Body of pancreas (tissue), 4 donors: ENCODE results near the gene NUP153. TPM values are rescaled to one million over a fixed set of nuclear protein-coding genes. Genes with fewer than 3 reads are reported as not detected.

Experiments
- ATAC-seq: fragments of 150-250 bp; one replicate; pipeline ENCODE4 v1.9.1; 2016
- DNase-seq, 4 donors: peaks; one replicate each; pipeline ENCODE4 v3.0.0-alpha.2; 2019
- H3K27ac ChIP-seq, 4 donors: fragments of 200-600 bp; sonication (generic); 1 replicate in 3 of 4; 2 replicates in 1 of 4; pipeline versions ENCODE4 v1.5.1 to v1.6.1; 2016 to 2019; ENCODE audit warnings: mild to moderate bottlenecking in 1 of 4, mixed read lengths in 1 of 4, moderate library complexity in 1 of 4
- H3K27me3 ChIP-seq, 2 donors: fragments of 200-600 bp; sonication (generic); one replicate each; pipeline ENCODE4 v1.6.0; 2016; ENCODE audit warnings: mild to moderate bottlenecking in 1 of 2
- H3K36me3 ChIP-seq, 2 donors: fragments of 200-600 bp; sonication (generic); replicated peaks in 1 of 2; 2 replicates each; pipeline ENCODE4 v1.5.1; 2016; ENCODE audit warnings: low read depth in 2 of 2; ENCODE audit not compliant: insufficient read depth in 1 of 2
- H3K4me1 ChIP-seq: fragments of 200-600 bp; sonication (generic); one replicate; pipeline ENCODE4 v1.6.0; 2016
- H3K4me3 ChIP-seq, 2 donors: fragments of 200-600 bp; sonication (generic); 1 replicate in 1 of 2; 2 replicates in 1 of 2; pipeline ENCODE4 v1.5.1; 2016 to 2019
- H3K9me3 ChIP-seq, 3 donors: fragments of 200-600 bp; sonication (generic); 1 replicate in 2 of 3; 2 replicates in 1 of 3; pipeline ENCODE4 v1.5.1; 2016
- CTCF ChIP-seq, 7 experiments: fragments of 450-650 bp in 4 of 7; fragments of 200-600 bp in 3 of 7; sonication (generic) in 3 of 7; IDR thresholded peaks; one replicate each; pipeline ENCODE4 v1.5.1; 2016 to 2019; ENCODE audit warnings: antibody characterized with exemption in 7 of 7
- POLR2A ChIP-seq, 3 donors: fragments of 450-650 bp; IDR thresholded peaks; one replicate each; pipeline ENCODE4 v1.6.1; 2016; ENCODE audit warnings: antibody characterized with exemption in 3 of 3, mild to moderate bottlenecking in 2 of 3
- WGBS, 2 donors: methylation state at CpG; one replicate each; pipeline ENCODE4 v1.1.5; 2017; 5-methylcytosine and 5-hydroxymethylcytosine counted together
- intact Hi-C: fragments of 100-400 bp; cut with DNase I; formaldehyde crosslinking; loops from one replicate; pipeline ENCODE4 v1.15.1; 2023
- total RNA-seq, 2 donors: library from RNA; depleted of rRNA; stranded (reverse); fragments of >200 nt; gene quantifications; one replicate each; pipeline ENCODE4 v1.1.0, GENCODE V29; 2016

Gene NUP153
- total RNA-seq, 2 donors from 2014 or later = 15.8 to 20.8 TPM

GRCh38 chr6:17600527-17601385 lies 106.0 kb downstream of the NUP153 start:
- DNase-seq = peak; percentile 61 to 75 (median 65)

GRCh38 chr6:17599877-17600526 lies 106.7 kb downstream of the NUP153 start, which contains the start of gene FAM8A1:
Gene FAM8A1, plus strand, starts transcription at chr6:17600302. Its CDS starts 108 bp downstream, at chr6:17600410.
- no peaks in the 10 kb centered on the region for H3K27me3 ChIP-seq
- no peaks in the 10 kb centered on the region for H3K9me3 ChIP-seq
- TF ChIP-seq POLR2A (IDR thresholded peaks at IDR 0.05) (peak; percentile 83 to 91 (median 91)), CTCF (IDR thresholded peaks at IDR 0.05) (peak; percentile 43 to 87 (median 74))
- 5 to 27% methylated on average over 9 to 40 of the region's 42 CpGs for WGBS, 2 donors
- peak within 1 kb of the TSS; percentile 92 to 99 (median 96) for H3K27ac ChIP-seq
- intact Hi-C loops = no loop called here
- peak within 1 kb of the TSS; percentile 67 to 84 for H3K4me3 ChIP-seq
- DNase-seq = peak; percentile 96 to 97 (median 97)
- H3K36me3 ChIP-seq = peaks cover 0 to 5% of the 10 kb centered on the region in 2 donors
- peak; percentile 98 for ATAC-seq
- peaks cover 26% of the 10 kb centered on the region for H3K4me1 ChIP-seq

More at GRCh38 chr6:17600527-17601385, 106.0 kb downstream of the NUP153 start:
- Histone ChIP-seq H3K9me3 (no peaks in the 10 kb centered on the region), H3K27ac (peak overlapping the region; percentile 92 to 99 (median 96)), H3K36me3 (peaks cover 0 to 6% of the 10 kb centered on the region in 2 donors), H3K4me1 (peaks cover 26% of the 10 kb centered on the region), H3K27me3 (no peaks in the 10 kb centered on the region), H3K4me3 (peak overlapping the region; percentile 67 to 84)
- no peak for TF ChIP-seq CTCF (IDR thresholded peaks at IDR 0.05)
- peak in 2 of 3 donors; percentile 19 to 44 for TF ChIP-seq POLR2A (IDR thresholded peaks at IDR 0.05)
- WGBS, 2 donors = 0% methylated on average over 4 to 77 of the region's 77 CpGs
- intact Hi-C loops = no loop called here
- peak; percentile 58 for ATAC-seq

- WGBS, 2 donors = 91 to 95% methylated on average over 3 of the region's 3 CpGs
- no peak for DNase-seq
- intact Hi-C loops = no loop called here
Measured at GRCh38 chr6:17596085-17596484, 110.6 kb downstream of the NUP153 start.

GRCh38 chr6:17593246-17593645 lies 113.5 kb downstream of the NUP153 start:
- no peak for ATAC-seq
- DNase-seq = no peak
- TF ChIP-seq CTCF (IDR thresholded peaks at IDR 0.05) = no peak
- TF ChIP-seq POLR2A (IDR thresholded peaks at IDR 0.05) = no peak
- intact Hi-C loops = no loop called here
- Histone ChIP-seq H3K27me3 (no peaks in the 10 kb centered on the region), H3K27ac (no peak overlapping the region), H3K36me3 (no peaks in the 10 kb centered on the region), H3K4me3 (no peak overlapping the region), H3K9me3 (no peaks in the 10 kb centered on the region), H3K4me1 (no peaks in the 10 kb centered on the region)

More at GRCh38 chr6:17596085-17596484, 110.6 kb downstream of the NUP153 start:
- Histone ChIP-seq H3K9me3 (no peaks in the 10 kb centered on the region), H3K4me1 (no peaks in the 10 kb centered on the region), H3K4me3 (no peak overlapping the region), H3K27ac (no peak overlapping the region), H3K36me3 (no peaks in the 10 kb centered on the region), H3K27me3 (no peaks in the 10 kb centered on the region)
- TF ChIP-seq POLR2A (IDR thresholded peaks at IDR 0.05) (no peak), CTCF (IDR thresholded peaks at IDR 0.05) (no peak)
- no peak for ATAC-seq
